Vagina (tissue), 2 donors: Measurements from ENCODE around the gene LYG1. TPM values are rescaled to one million over a fixed set of nuclear protein-coding genes. Genes with fewer than 3 reads are reported as not detected.
"Not testable (repeated sequence)": the region's sequence is repeated elsewhere in the genome, so short reads cannot be mapped to it uniquely, and the experiment has no call there.

Experiments
- DNase-seq, 2 donors: peaks; one replicate each; pipeline ENCODE4 v3.0.0-alpha.2; 2017; ENCODE audit errors: extremely low spot score in 2 of 2
- H3K27ac ChIP-seq: fragments of 200-600 bp; sonication (generic); one replicate; pipeline ENCODE4 v1.5.1; 2019
- H3K27me3 ChIP-seq: fragments of 200-600 bp; sonication (generic); one replicate; pipeline ENCODE4 v1.5.1; 2019
- H3K36me3 ChIP-seq, 2 donors: fragments of 200-600 bp; sonication (generic); one replicate each; pipeline ENCODE4 v1.5.1; 2017 to 2019
- H3K4me1 ChIP-seq: fragments of 200-600 bp; sonication (generic); one replicate; pipeline ENCODE4 v1.5.1; 2019
- H3K4me3 ChIP-seq, 2 donors: fragments of 200-600 bp; sonication (generic); 1 replicate in 1 of 2; 2 replicates in 1 of 2; pipeline ENCODE4 v1.5.1; 2016 to 2019
- H3K9me3 ChIP-seq: fragments of 200-600 bp; sonication (generic); one replicate; pipeline ENCODE4 v1.5.1; 2019
- POLR2A ChIP-seq, 2 donors: fragments of 450-650 bp; IDR thresholded peaks; one replicate each; pipeline ENCODE4 v1.6.1; 2017; ENCODE audit warnings: antibody characterized with exemption in 2 of 2, mild to moderate bottlenecking in 2 of 2, moderate library complexity in 2 of 2
- POLR2AphosphoS5 ChIP-seq, 2 donors: sonication (generic); formaldehyde crosslinking; IDR thresholded peaks; one replicate each; pipeline ENCODE4 v1.9.0; 2017; ENCODE audit warnings: antibody characterized with exemption in 2 of 2, mild to moderate bottlenecking in 2 of 2, low read depth in 1 of 2; ENCODE audit not compliant: insufficient read depth in 1 of 2
- intact Hi-C: fragments of 100-400 bp; cut with DNase I; formaldehyde crosslinking; loops from one replicate; pipeline ENCODE4 v1.15.1; 2023
- total RNA-seq: library from RNA; depleted of rRNA; stranded (reverse); fragments of >200 nt; gene quantifications from one replicate; pipeline ENCODE4 v1.2.3, GENCODE V29; 2016
- TF ChIP-seq, protein P1 (sequence below), 3 experiments: fragments of 450-650 bp in 2 of 3; fragments of 200-600 bp in 1 of 3; sonication (generic) in 1 of 3; IDR thresholded peaks; one replicate each; pipeline ENCODE4 v1.5.1; 2017 to 2019; ENCODE audit warnings: antibody characterized with exemption in 3 of 3, mild to moderate bottlenecking in 2 of 3, moderate library complexity in 2 of 3

LYG1 gene
- total RNA-seq, 1 donor from 2014 or later = not detected

DNA sequence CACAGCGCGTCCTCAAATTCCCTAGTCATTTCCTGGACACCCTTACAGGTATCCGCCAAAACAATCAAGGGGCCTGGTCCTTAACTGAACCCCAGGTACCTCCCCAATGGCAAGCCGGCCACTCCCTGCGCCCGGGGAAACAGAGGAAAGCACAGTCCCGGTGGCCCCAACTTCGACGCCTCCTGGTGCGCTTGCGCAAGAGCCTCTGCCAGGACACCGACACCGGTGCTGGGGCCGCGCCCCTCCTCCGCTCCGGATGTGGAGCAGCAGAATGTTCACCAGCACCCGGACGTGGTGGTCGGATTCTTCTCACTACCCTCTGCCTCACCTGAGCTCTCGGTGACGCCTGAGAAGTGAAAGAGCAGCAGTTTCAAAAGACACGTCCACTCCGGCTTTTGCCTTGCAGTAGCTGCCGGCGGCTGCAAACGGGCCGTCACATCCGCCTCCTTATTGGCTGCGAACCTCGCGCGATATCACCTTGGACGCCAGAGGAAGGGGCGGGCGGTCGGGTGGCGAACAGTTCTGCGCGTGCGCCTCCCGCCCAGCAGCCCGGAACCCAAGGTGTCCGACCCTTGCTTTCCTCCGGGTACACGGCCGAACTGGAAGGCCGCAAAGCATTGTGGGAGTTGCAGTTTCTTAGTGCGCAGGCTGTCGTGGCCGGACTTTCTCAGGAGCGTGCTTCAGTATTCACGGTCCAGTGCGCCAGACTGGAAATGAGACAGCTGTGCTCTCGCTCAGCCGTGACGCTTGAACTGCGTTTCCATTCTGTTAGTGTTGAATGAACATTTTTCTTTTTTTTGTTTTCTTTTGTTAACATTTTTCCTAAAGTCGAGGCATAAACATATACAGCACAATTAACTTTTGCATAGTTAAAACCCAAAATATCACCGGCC, 35.2 kb upstream of the LYG1 start, which contains the start of gene TXNDC9:
Gene TXNDC9 (minus strand): TSS at position 423 of the 893 bp plus-strand sequence. CDS start 3,123 bp downstream, outside the sequence.
- TF ChIP-seq POLR2A (IDR thresholded peaks at IDR 0.05) (peak in 1 of 2 donors; percentile 29), POLR2AphosphoS5 (IDR thresholded peaks at IDR 0.05; ENCODE audit: insufficient read depth in 1 of 2, low read depth in 1 of 2) (peak; percentile 94 to 98)
- TF ChIP-seq, protein P1, sequence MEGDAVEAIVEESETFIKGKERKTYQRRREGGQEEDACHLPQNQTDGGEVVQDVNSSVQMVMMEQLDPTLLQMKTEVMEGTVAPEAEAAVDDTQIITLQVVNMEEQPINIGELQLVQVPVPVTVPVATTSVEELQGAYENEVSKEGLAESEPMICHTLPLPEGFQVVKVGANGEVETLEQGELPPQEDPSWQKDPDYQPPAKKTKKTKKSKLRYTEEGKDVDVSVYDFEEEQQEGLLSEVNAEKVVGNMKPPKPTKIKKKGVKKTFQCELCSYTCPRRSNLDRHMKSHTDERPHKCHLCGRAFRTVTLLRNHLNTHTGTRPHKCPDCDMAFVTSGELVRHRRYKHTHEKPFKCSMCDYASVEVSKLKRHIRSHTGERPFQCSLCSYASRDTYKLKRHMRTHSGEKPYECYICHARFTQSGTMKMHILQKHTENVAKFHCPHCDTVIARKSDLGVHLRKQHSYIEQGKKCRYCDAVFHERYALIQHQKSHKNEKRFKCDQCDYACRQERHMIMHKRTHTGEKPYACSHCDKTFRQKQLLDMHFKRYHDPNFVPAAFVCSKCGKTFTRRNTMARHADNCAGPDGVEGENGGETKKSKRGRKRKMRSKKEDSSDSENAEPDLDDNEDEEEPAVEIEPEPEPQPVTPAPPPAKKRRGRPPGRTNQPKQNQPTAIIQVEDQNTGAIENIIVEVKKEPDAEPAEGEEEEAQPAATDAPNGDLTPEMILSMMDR (IDR thresholded peaks at IDR 0.05) = no peak
- H3K36me3 ChIP-seq = peaks cover 0 to 21% of the 10 kb centered on the region in 2 donors
- peak; percentile 99 for DNase-seq
- peak within 1 kb of the TSS; percentile 78 to 97 for H3K4me3 ChIP-seq
- H3K9me3 ChIP-seq = no peaks in the 10 kb centered on the region
- H3K27me3 ChIP-seq = no peaks in the 10 kb centered on the region
- peaks cover 34% of the 10 kb centered on the region for H3K4me1 ChIP-seq
- H3K27ac ChIP-seq = peak within 1 kb of the TSS; percentile 91
- intact Hi-C loops = no loop called here

DNA sequence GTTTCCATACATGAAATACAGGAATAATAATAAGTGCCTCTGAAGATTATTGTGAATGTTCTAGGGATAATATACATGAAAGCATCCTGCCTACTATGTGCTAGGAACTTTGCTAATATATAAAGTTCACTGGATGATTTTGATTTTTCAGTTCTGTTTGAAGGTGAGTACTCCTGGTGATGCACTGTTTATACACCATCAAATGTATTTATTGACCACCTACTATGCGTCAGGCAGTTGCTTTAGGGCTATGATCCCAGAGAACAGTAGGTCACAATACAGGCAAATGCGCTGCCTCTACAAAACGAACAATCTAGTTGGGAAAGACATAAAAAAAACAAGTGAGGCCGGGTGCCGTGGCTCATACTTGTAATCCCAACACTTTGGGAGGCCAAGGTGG, 24.4 kb upstream of the LYG1 start:
- intact Hi-C loops = no loop called here
- Histone ChIP-seq H3K9me3 (no peaks in the 10 kb centered on the region), H3K36me3 (peaks cover 3 to 76% of the 10 kb centered on the region in 2 donors), H3K4me3 (no peak overlapping the region), H3K27ac (no peak overlapping the region), H3K4me1 (no peaks in the 10 kb centered on the region), H3K27me3 (no peaks in the 10 kb centered on the region)
- no peak for TF ChIP-seq POLR2A (IDR thresholded peaks at IDR 0.05)
- no peak for TF ChIP-seq POLR2AphosphoS5 (IDR thresholded peaks at IDR 0.05; ENCODE audit: insufficient read depth in 1 of 2, low read depth in 1 of 2)
- TF ChIP-seq, protein P1 (IDR thresholded peaks at IDR 0.05) = no peak
- no peak for DNase-seq

- H3K27me3 ChIP-seq, H3K4me3 ChIP-seq, H3K4me1 ChIP-seq, H3K27ac ChIP-seq, H3K9me3 ChIP-seq, intact Hi-C loops, DNase-seq: not testable (repeated sequence)
- peaks cover 0 to 51% of the 10 kb centered on the region in 2 donors for H3K36me3 ChIP-seq
These were observed 16.8 kb upstream of the LYG1 start for GRCh38 chr2:99317873-99318200.

GRCh38 chr2:99317161-99317872, 16.3 kb upstream of the LYG1 start:
- TF ChIP-seq, protein P1 (IDR thresholded peaks at IDR 0.05) = no peak
- TF ChIP-seq POLR2A (IDR thresholded peaks at IDR 0.05) (no peak), POLR2AphosphoS5 (IDR thresholded peaks at IDR 0.05; ENCODE audit: insufficient read depth in 1 of 2, low read depth in 1 of 2) (no peak)
- Histone ChIP-seq H3K27me3 (no peaks in the 10 kb centered on the region), H3K9me3 (no peaks in the 10 kb centered on the region), H3K36me3 (peaks cover 0 to 46% of the 10 kb centered on the region in 2 donors), H3K4me3 (no peak overlapping the region), H3K4me1 (no peaks in the 10 kb centered on the region), H3K27ac (no peak overlapping the region)
- DNase-seq = no peak
- intact Hi-C loops = no loop called here

DNA sequence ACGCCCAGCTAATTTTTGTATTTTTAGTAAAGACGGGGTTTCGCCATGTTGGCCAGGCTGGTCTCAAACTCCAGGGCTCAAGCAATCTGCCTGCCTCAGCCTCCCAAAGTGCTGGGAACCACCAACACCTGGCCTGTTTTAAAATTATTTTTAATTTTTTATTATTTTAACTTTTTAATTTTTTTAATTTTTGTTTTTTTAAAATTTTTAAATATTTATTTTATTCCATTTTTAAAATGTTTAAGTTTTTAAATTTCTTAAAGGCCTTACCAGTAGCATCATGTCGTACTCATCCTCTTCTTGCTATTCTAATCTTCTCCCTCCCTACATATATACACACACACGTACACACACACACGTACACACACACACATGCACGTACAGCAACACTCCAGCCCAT, 1.4 kb downstream of the LYG1 start:
- TF ChIP-seq, protein P1 (IDR thresholded peaks at IDR 0.05) = no peak
- TF ChIP-seq POLR2AphosphoS5 (IDR thresholded peaks at IDR 0.05; ENCODE audit: insufficient read depth in 1 of 2, low read depth in 1 of 2) (no peak), POLR2A (IDR thresholded peaks at IDR 0.05) (no peak)

More for the DNA sequence above, 1.4 kb downstream of the LYG1 start:
- DNase-seq = no peak
- Histone ChIP-seq H3K27ac (no peak overlapping the region), H3K36me3 (no peaks in the 10 kb centered on the region), H3K9me3 (no peaks in the 10 kb centered on the region), H3K27me3 (no peaks in the 10 kb centered on the region), H3K4me3 (no peak overlapping the region), H3K4me1 (no peaks in the 10 kb centered on the region)
- intact Hi-C loops = no loop called here
